GM19025 (cell line): ENCODE results near the gene TRIM15.

ENCODE experiments used
- ATAC-seq: cut with Tn5 transposase; IDR thresholded peaks from one replicate; pipeline ENCODE4 v1.9.1; 2021; ENCODE audit warnings: mild to moderate bottlenecking, low read depth, moderate library complexity; ENCODE audit not compliant: unreplicated experiment

The TRIM15 gene

GRCh38 chr6:30144811-30145210 is 18.5 kb upstream of the TRIM15 start:
- no peak for ATAC-seq

- no peak for ATAC-seq
Measured at GRCh38 chr6:30145818-30146217, 17.5 kb upstream of the TRIM15 start.

- no peak for ATAC-seq
Measured at GRCh38 chr6:30147096-30147495, 16.2 kb upstream of the TRIM15 start.

GRCh38 chr6:30149234-30149633 is 14.1 kb upstream of the TRIM15 start:
- ATAC-seq = no peak

GRCh38 chr6:30149858-30150550 is 13.3 kb upstream of the TRIM15 start:
- ATAC-seq = no peak

GRCh38 chr6:30150671-30151395 is 12.5 kb upstream of the TRIM15 start:
- no peak for ATAC-seq

- no peak for ATAC-seq
Measured at GRCh38 chr6:30151580-30151979, 11.8 kb upstream of the TRIM15 start.

GRCh38 chr6:30152016-30152673 is 11.2 kb upstream of the TRIM15 start:
- no peak for ATAC-seq

- no peak for ATAC-seq
Measured at GRCh38 chr6:30152910-30153610, 10.3 kb upstream of the TRIM15 start.

GRCh38 chr6:30154061-30154460 is 9.3 kb upstream of the TRIM15 start:
- no peak for ATAC-seq

- ATAC-seq = no peak
Measured at GRCh38 chr6:30154709-30155519, 8.4 kb upstream of the TRIM15 start.

GRCh38 chr6:30155520-30156261 is 7.7 kb upstream of the TRIM15 start:
- ATAC-seq = no peak

GRCh38 chr6:30156262-30156599 is 7.1 kb upstream of the TRIM15 start:
- ATAC-seq = no peak

- no peak for ATAC-seq
Measured at GRCh38 chr6:30156774-30157173, 6.6 kb upstream of the TRIM15 start.

GRCh38 chr6:30157581-30157980 is 5.8 kb upstream of the TRIM15 start:
- no peak for ATAC-seq

- no peak for ATAC-seq
Measured at GRCh38 chr6:30157999-30158398, 5.3 kb upstream of the TRIM15 start.

- no peak for ATAC-seq
Measured at GRCh38 chr6:30158475-30159040, 4.8 kb upstream of the TRIM15 start.

GRCh38 chr6:30160008-30160784 is 3.1 kb upstream of the TRIM15 start:
- ATAC-seq = no peak
